Measurements from ENCODE around the gene FAS.
"Not testable (repeated sequence)": the region's sequence is repeated elsewhere in the genome, so short reads cannot be mapped to it uniquely, and the experiment has no call there.

FAS gene

DNA sequence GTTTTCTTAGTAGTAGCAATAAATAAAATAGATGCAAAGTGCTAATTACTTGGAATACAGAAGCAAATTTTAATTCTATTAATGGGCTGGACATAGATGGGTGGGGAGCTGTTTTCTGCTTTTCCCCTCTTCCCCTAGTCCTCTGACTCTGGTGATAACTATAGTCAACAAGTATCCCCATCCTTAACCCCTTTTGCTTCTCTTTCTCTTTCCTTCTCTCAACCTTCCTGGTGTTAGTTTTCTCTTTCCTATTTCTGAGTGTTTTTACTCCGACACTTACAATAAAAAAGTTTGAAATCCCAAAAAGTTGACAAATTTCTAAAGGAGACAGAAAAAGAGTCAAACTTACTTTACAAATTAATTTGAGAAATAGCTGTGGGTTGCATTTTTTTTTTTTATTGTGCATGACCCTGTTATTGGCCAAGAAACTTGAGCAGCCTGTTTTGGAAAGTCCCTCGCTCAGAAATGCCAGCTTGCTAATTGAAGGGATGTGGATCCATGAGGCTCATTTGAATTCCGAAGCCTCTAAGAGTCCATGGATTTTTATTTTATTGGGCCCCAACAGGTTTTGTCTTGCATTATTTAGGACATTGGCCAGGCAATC is 2.4 kb downstream of the FAS start:
- no peak for DNase-seq (ENCODE audit: low read depth in 2 of 2)

- no peak for DNase-seq (ENCODE audit: low read depth in 2 of 2)
Observed at GRCh38 chr10:88994019-88994418, 3.4 kb downstream of the FAS start.

DNA sequence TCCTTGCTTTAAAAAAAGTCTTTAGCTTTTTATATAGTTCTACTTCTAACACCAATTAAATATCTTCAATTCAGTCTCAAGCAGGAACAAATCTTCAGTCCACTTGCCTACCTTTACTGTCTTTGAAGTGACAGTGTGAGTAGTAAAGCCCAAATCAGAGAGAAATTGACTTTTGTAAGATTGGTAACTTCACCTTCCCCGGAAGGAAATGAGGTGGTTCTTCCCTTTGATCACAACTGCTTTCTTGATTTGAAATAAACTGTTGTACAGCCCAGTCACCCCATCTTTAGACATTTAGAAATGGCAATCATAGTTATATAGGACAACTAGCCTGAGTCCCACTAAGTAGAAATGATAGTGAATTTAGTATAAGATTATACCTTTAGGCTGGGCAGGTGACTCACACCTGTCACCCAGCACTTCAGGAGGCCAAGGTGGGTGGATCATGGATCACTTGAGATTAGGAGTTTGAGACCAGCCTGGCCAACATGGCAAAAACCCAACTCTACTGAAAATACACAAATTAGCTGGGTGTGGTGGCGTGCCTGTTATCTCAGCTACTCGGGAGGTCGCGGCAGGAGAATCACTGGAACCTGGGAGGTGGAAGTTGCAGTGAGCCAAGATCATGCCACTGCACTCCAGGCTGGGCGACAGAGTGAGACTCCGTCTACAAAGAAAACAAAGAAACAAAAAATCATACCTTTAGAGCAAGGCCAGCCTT is 4.7 kb downstream of the FAS start:
- DNase-seq (ENCODE audit: low read depth in 2 of 2), result no peak

DNA sequence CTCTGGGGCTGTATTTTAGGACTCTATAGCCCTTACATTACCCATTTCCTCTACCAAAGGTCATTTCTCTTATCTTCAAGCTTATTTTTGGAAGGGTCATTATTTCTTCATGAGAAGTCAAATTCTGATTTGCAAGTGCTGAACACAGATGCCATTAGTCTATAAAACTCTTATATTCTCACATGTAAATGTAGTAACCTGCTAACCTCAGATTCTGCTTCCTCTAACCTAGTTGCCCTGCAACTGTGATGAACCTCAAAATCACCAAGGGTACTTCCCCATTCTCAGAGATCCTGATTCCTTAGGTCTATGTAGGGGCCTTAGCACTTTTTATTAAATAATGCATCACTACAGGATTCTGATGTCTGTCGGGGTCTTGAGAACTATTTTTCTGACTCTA is 6.3 kb downstream of the FAS start:
- DNase-seq (ENCODE audit: low read depth in 2 of 2), result no peak

DNA sequence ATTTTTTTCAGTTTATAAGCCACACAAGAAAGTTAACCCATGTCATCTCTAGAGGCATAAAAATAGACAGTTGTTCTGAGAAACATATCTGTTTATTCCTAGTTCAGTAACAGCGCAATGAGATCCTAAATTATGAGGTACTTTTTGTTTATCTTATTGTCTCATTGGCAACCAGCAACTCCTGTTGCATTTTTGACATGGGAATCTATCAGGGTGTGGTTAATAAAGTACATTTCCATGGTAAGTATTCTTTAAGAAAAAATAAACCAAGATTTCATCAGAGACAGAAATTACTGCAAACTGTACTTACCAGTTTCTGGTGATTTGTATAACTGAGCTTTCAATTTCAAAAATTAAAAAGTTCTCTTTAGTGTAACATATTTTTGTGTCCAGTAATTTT is 9.0 kb downstream of the FAS start:
- DNase-seq (ENCODE audit: low read depth in 2 of 2), result no peak

- no peak for DNase-seq (ENCODE audit: low read depth in 2 of 2)
Observed at GRCh38 chr10:89001024-89001728, 10.6 kb downstream of the FAS start.

GRCh38 chr10:89001729-89002072 is 11.1 kb downstream of the FAS start:
- no peak for DNase-seq (ENCODE audit: low read depth in 2 of 2)

DNA sequence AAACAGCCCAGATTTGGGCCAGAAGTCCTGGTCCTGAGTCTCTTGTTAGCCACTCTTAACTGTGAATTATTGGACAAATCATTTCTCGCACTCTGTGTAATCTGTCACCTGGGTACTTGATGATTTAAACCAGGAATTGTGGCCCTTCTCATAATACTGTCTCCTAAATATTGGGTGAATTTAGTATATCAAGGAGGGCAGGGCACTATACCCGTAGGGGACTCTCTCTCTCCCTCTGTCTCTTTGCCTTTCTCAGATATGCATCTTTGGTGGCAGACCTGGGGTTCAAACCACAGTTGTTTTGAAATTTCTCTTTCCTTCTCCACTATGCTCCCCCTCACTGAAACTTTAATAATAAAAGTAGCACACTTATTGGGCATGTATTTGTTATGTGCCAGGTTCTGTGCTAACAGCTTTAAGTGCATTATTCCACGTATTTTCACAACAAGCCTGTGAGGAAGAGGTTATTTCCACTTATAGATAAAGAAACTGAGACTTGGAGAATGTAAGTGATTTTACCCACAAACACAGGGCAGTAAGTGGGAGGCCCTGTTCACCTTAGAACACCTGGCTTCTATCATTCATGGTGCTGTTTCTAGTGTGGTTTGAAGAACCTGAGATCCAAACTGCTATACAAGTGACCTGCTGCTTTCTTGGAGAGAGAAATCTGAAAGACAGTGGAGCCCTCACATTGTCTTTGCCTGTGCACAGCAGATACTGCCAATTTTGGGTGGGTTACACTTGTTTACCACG is 11.8 kb downstream of the FAS start:
- no peak for DNase-seq (ENCODE audit: low read depth in 2 of 2)

DNA sequence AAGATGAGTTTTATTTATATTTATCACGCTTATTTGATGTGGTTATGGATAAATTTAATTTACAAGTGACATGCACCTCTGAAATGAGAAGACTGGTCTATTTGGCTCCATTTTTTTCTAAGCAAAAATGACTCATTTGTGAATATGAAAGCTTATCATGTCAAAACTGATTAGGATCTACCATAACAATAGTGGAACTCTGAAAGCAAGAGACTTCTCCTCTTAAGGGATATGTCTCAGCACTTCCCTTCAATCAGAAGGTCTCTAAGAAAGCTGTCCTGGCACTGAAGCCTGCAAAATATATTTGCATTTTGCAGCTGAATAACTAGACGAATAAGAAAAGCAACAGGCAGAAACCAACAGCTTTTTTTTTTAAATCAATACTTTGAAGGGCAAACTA is 12.7 kb downstream of the FAS start:
- no peak for DNase-seq (ENCODE audit: low read depth in 2 of 2)

GRCh38 chr10:89007129-89007893 is 16.7 kb downstream of the FAS start:
- no peak for DNase-seq (ENCODE audit: low read depth in 2 of 2)

- not testable (repeated sequence) for DNase-seq (ENCODE audit: low read depth in 2 of 2)
Observed at GRCh38 chr10:89018700-89019346, 28.2 kb downstream of the FAS start.

GRCh38 chr10:89019569-89020327 is 29.1 kb downstream of the FAS start:
- no peak for DNase-seq (ENCODE audit: low read depth in 2 of 2)

DNA sequence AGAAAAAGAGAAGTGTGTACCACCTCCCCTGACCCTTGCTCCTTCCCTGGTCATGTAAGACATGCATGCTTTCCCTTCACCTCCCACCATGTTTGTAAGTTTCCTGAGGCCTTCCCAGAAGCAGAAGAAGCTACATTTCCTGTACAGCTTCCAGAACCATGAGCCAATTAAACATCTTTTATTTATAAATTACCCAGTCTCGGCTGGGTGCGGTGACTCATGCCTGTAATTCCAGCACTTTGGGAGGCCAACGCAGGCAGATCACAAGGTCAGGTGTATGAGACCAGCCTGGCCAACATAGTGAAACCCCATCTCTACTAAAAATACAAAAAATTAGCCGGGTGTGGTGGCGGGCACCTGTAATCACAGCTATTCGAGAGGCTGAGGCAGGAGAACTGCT is 30.9 kb downstream of the FAS start:
- DNase-seq (ENCODE audit: low read depth in 2 of 2), result not testable (repeated sequence)

GRCh38 chr10:89022734-89023133 is 32.1 kb downstream of the FAS start:
- DNase-seq (ENCODE audit: low read depth in 2 of 2), result no peak

DNA sequence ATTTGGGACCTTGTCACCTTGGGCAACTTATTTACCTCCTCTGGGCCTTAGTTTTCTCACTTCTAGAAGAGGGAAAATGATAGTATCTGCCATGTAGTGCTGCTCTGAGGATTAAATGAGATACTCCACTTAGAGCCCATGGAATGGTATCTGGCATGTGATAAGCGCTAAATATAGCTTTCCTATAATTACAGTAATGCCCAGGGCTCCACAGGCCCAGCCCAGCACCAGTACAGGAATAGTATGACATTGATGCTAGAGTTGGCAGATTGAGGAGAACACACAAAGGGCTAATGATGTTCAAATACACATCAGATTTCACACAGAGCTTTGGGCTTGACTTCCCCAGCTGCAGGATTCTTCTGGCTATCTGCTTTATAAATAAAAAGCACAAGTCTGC is 34.9 kb downstream of the FAS start:
- DNase-seq (ENCODE audit: low read depth in 2 of 2), result no peak

DNA sequence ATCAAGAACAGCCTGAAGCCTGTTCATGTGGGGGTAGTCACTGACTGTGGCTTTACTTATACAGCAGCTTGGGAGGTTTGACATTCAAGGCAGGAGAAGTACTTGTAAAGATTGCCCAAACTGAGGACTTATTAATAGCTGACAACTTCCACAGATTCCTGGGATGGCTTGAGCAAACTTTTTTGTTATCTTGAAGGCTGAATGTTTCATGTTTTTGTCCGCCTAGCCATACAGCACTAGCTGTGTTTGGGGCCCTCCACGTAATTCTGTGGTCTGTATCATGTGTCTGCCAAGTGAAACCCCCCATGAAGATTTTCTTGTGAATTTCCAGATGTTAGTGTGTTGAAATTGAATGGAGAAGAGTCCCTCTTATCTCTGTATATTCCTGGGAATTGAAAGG is 38.6 kb downstream of the FAS start:
- DNase-seq (ENCODE audit: low read depth in 2 of 2), result no peak

GRCh38 chr10:89029785-89030437 is 39.3 kb downstream of the FAS start:
- DNase-seq (ENCODE audit: low read depth in 2 of 2), result peak; percentile 58 to 60

GRCh38 chr10:89030791-89031190 is 40.2 kb downstream of the FAS start:
- DNase-seq (ENCODE audit: low read depth in 2 of 2), result no peak

GRCh38 chr10:89032141-89032891 is 41.7 kb downstream of the FAS start:
- DNase-seq (ENCODE audit: low read depth in 2 of 2), result peak; percentile 40 to 72

Data from stimulated activated CD4-positive, alpha-beta T cell treated with anti-CD3 and anti-CD28 coated beads, Interleukin-4, amount 100 ng/mL, for 48 hours (primary cell).